ENCODE measurements around the gene ALDH3A1.
"Not testable (repeated sequence)": the region's sequence is repeated elsewhere in the genome, so short reads cannot be mapped to it uniquely, and the experiment has no call there.

The ALDH3A1 gene

DNA sequence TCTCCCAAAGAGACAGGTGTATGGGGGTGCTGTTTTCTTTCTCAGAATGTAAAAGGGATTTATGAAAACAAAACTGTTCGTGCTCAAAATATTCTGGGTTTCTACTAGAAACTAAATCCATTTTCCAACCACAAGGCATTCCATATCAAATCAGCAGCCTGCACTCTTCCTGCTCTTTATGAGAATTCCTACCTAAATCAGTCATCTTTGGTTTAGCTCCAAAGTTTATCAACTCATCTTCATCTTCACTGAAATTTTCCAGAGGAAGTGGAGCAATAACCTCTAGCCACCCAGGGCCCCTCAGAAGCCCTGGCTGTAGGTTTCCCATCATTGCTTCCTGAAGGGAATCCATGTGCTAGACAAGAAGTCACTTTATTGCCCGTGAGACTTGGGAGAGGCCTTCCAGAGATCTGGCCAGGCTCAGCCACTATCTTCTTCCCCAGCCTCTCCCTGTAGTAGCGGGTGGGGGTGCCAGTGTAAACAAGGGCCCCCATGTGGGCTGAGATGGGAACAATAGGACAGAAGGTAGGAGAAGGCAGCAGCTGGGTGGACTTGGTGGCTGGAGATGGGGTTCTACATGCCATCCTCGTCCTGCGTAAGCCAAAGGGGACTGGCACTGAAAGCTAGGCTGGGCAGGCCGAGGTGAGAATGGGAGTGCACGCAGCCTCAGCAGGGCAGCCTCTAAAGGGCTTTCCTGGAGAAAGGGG is 22.0 kb upstream of the ALDH3A1 start:
- Histone ChIP-seq H3K4me3 (ENCODE audit: low read length) (no peak overlapping the region), H3K4me1 (ENCODE audit: control insufficient read depth, insufficient read depth, low read length) (peaks cover 4% of the 10 kb centered on the region), H3K36me3 (ENCODE audit: control insufficient read depth, insufficient read depth, low read length) (no peaks in the 10 kb centered on the region), H3K9me3 (ENCODE audit: control insufficient read depth, low read length) (no peaks in the 10 kb centered on the region), H3K27me3 (ENCODE audit: control insufficient read depth, insufficient read depth, low read length) (no peaks in the 10 kb centered on the region), H3K9ac (ENCODE audit: low read length) (no peak overlapping the region)

DNA sequence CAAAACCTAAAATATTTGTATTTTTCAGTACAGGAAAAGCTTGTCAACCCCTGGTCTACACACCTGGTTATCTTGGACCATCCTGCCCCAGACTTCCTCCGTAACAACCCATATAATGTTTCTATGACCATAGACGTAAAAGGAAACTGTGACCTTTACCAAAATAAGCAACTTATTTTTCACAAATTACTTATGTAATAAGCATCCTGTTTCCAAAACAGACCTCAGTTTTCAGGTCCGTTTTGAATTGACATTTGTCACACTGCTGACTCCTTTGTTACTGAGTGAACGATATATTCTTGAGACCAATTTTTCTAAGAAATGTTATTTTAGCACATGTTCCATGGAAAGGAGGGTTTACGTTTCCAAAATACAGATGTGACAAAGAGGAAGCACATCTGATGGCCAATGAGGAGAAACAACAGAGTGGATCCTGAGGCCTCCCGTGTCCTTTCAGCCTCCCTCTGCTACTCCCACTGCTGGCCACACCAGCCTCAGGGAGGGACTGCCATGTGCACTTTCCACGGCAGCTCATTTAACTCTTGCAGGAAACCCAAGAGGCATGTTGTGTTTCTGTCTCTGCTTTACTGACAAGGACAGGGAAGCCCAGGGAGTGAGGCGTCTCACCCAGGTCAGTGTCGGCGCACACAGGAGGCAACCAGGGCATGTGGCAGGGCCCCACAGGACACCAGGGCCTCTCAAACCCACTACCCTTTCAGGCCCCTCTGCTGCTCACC is 20.1 kb upstream of the ALDH3A1 start:
- H3K9ac ChIP-seq (ENCODE audit: low read length) = no peak overlapping the region
- H3K4me1 ChIP-seq (ENCODE audit: control insufficient read depth, insufficient read depth, low read length) = peaks cover 4% of the 10 kb centered on the region

DNA sequence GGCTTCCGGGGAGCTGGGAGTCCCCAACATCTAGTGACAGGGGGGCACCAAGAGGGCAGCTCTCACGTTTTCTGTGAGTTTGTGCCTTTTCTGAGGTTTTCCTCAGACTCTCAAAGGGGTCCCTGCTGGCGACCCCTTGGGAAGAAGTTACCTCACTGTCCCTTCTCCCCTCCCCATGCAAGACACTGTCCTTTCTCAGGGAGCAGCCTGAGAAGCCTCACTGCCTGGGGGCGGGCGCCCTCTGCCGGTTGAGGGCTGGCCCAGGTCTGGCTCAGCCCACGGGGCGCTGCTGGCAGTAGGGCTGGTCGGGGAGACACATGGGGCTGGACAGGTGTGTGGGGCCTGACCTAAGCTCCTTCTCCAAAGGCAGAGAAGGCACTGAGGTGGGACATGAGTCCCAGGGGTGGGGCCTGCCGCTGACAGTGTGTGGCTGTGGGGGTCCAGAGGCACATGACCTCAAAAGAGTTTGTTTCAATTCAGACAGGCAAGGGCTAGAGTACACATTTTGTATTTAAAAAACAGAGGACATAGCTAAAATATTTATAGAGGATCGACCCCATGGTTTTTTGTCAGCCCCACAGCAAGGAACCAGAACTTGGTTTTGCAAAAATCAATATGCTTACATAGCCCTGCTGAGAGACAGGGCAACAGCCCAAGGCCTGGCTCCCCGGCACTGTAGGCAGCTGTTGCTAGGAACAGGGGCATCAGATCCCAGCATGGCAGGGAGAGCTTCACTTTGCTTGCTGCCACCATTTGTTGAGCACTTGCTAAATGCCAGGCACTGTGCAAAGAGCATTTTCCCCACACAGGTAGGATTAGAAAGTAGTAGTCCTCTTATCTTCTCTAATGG is 18.5 kb upstream of the ALDH3A1 start:
- Histone ChIP-seq H3K4me1 (ENCODE audit: control insufficient read depth, insufficient read depth, low read length) (peaks cover 4% of the 10 kb centered on the region), H3K9ac (ENCODE audit: low read length) (no peak overlapping the region)

More for the DNA sequence above, 20.1 kb upstream of the ALDH3A1 start:
- Histone ChIP-seq H3K27me3 (ENCODE audit: control insufficient read depth, insufficient read depth, low read length) (no peaks in the 10 kb centered on the region), H3K36me3 (ENCODE audit: control insufficient read depth, insufficient read depth, low read length) (no peaks in the 10 kb centered on the region), H3K4me3 (ENCODE audit: low read length) (no peak overlapping the region), H3K9me3 (ENCODE audit: control insufficient read depth, low read length) (no peaks in the 10 kb centered on the region)

DNA sequence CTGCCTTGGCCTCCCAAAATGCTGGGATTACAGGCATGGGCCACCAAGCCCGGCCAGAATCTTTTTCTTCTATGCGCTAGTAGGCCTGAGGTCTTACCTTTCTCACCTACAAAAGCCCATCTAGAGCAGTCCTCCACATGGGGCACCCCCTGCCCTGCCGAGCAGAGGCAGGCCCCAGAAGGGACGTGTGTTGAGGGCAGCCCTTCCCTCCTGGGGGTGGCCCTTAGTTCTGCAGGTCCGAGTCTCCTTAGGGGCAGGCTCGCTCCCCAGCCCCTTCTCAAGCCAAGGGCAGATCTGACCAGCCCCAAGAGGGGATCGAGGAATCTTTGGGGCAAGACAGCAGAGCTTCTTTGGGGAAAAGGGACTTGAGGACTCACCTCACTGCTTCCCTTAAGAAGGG is 17.9 kb upstream of the ALDH3A1 start:
- no peaks in the 10 kb centered on the region for H3K9me3 ChIP-seq (ENCODE audit: control insufficient read depth, low read length)
- H3K4me1 ChIP-seq (ENCODE audit: control insufficient read depth, insufficient read depth, low read length) = peaks cover 4% of the 10 kb centered on the region
- H3K9ac ChIP-seq (ENCODE audit: low read length) = no peak overlapping the region
- no peaks in the 10 kb centered on the region for H3K36me3 ChIP-seq (ENCODE audit: control insufficient read depth, insufficient read depth, low read length)
- no peaks in the 10 kb centered on the region for H3K27me3 ChIP-seq (ENCODE audit: control insufficient read depth, insufficient read depth, low read length)
- H3K4me3 ChIP-seq (ENCODE audit: low read length) = no peak overlapping the region

More for the DNA sequence above, 18.5 kb upstream of the ALDH3A1 start:
- H3K4me3 ChIP-seq (ENCODE audit: low read length) = no peak overlapping the region
- H3K36me3 ChIP-seq (ENCODE audit: control insufficient read depth, insufficient read depth, low read length) = no peaks in the 10 kb centered on the region
- no peaks in the 10 kb centered on the region for H3K27me3 ChIP-seq (ENCODE audit: control insufficient read depth, insufficient read depth, low read length)
- H3K9me3 ChIP-seq (ENCODE audit: control insufficient read depth, low read length) = no peaks in the 10 kb centered on the region

DNA sequence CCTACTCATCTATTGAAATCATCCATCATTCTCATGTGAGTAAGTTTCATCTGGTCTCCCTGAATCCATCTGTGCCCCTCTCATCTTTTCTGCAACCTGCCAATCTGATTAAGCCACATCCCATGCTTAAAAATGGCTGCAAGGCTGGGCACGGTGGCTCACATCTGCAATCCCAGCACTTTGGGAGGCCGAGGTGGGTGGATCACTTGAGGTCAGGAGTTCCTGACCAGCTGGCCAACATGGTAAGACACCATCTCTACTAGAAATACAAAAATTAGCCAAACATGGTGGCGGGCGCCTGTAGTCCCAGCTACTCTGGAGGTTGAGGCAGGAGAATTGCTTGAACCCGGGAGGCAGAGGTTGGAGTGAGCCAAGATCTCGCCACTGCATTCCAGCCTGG is 15.9 kb upstream of the ALDH3A1 start:
- not testable (repeated sequence) for H3K9me3 ChIP-seq (ENCODE audit: control insufficient read depth, low read length); H3K4me1 ChIP-seq (ENCODE audit: control insufficient read depth, insufficient read depth, low read length); H3K4me3 ChIP-seq (ENCODE audit: low read length); H3K36me3 ChIP-seq (ENCODE audit: control insufficient read depth, insufficient read depth, low read length); H3K9ac ChIP-seq (ENCODE audit: low read length); H3K27me3 ChIP-seq (ENCODE audit: control insufficient read depth, insufficient read depth, low read length)

DNA sequence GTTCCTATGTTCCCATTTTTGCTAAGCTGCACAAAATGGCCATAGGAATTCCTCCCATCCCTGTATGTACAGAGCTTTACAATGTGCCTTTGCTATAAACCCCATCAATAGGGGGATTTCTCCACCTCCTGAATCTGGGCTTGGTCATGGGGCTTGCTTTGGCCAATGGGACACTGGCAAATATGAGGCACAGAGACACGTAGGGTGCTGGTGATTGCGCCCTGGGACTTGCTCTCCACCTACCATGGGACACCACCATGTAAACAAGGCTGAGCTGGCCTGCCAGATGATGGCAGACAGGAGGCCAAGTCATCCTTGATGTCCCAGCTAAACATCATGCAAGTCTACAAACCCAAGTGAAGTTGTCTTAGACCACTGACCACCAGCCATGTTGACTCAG is 15.3 kb upstream of the ALDH3A1 start:
- Histone ChIP-seq H3K4me3 (ENCODE audit: low read length) (no peak overlapping the region), H3K9ac (ENCODE audit: low read length) (no peak overlapping the region), H3K27me3 (ENCODE audit: control insufficient read depth, insufficient read depth, low read length) (no peaks in the 10 kb centered on the region), H3K4me1 (ENCODE audit: control insufficient read depth, insufficient read depth, low read length) (peaks cover 4% of the 10 kb centered on the region), H3K36me3 (ENCODE audit: control insufficient read depth, insufficient read depth, low read length) (no peaks in the 10 kb centered on the region), H3K9me3 (ENCODE audit: control insufficient read depth, low read length) (no peaks in the 10 kb centered on the region)

DNA sequence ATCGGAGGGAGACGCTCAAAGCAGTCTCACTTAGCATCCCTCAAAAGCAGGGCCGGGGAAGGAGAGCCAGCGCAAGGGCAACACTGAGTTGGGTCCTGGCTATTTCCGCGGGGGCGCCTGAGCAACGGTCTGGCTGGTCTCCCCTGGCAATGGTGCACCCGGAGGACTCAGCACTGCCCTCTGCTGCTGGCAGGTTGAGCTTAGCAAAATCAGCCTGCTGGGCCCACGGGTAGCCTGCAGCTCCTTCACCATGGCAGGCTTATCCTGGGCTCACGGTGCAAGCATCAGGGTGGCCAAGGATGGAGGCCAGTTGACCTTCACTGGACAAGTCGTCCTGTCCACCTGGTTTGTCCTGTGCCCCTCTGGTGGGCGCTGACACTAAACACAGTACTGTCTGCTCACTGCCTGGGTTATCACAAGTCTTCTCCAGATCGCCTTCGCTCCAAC is 14.4 kb upstream of the ALDH3A1 start:
- Histone ChIP-seq H3K4me1 (ENCODE audit: control insufficient read depth, insufficient read depth, low read length) (peaks cover 4% of the 10 kb centered on the region), H3K9ac (ENCODE audit: low read length) (no peak overlapping the region), H3K4me3 (ENCODE audit: low read length) (no peak overlapping the region), H3K36me3 (ENCODE audit: control insufficient read depth, insufficient read depth, low read length) (no peaks in the 10 kb centered on the region), H3K27me3 (ENCODE audit: control insufficient read depth, insufficient read depth, low read length) (no peaks in the 10 kb centered on the region), H3K9me3 (ENCODE audit: control insufficient read depth, low read length) (no peaks in the 10 kb centered on the region)

DNA sequence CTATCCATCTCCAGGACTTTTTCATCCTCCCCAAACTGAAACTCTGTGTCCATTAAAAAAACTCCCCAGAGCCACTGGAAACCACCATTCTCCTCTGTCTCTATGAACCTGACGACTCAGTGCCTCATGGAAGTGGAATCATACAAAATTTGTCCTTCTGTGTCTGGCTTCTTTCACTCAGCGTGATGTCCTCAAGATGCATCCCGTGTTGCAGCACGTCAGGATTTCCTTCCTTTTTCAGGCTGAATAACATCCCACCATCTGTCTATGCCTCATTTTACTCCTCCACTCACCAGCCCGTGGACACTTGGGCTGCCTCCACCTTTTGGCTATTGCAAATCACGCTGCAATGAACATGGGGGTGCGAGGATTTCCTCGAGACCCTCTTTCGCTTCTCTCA is 12.6 kb upstream of the ALDH3A1 start:
- Histone ChIP-seq H3K4me3 (ENCODE audit: low read length) (no peak overlapping the region), H3K9ac (ENCODE audit: low read length) (no peak overlapping the region), H3K4me1 (ENCODE audit: control insufficient read depth, insufficient read depth, low read length) (no peaks in the 10 kb centered on the region), H3K9me3 (ENCODE audit: control insufficient read depth, low read length) (no peaks in the 10 kb centered on the region), H3K27me3 (ENCODE audit: control insufficient read depth, insufficient read depth, low read length) (no peaks in the 10 kb centered on the region), H3K36me3 (ENCODE audit: control insufficient read depth, insufficient read depth, low read length) (no peaks in the 10 kb centered on the region)

DNA sequence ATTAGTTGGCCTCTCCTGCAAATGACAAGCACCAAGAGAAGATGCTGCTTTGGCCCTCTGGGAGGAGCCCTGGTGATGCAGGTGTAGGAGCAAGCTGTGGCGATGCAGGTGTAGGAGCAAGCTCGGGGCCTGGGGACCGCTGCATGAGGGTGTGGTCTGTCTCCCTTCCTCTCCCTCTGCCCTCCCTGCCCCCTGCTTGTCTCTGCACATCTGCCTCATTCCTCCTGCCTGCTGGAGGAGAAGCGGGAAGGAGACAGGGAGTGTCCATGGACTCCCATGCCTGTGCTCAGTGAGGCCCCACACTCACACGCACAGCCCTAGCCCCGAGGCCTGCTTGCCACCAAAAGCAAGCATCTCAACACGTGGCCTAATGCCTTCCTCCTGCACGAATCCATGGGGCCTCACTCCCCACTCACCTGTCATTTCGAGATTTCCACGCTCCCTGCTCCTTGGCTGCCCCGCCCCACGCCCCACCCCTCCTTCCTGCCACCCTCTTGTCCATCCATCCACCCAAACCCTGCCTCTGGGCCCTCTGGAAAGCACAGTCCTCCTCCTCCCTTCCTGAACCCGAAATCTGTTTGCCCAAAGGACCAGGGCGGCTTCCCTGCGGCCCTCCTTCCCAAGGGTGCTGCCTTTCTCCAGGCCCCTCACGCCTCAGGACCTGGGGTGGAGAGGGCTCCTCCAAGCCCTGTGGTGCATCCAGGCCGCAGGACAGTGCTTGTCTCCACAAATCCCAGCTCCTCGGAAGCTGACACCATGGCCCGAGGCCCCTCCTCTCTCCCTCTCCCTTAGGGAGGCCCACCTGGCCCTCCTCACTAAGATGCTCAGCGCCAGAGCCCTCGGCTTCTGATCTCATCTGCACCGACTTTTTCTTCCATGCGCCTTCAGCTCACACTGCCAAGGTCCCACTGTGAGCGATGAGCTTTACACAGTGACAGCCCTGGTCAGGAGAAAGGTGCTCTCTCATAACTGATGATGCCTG is 11.8 kb upstream of the ALDH3A1 start:
- Histone ChIP-seq H3K9me3 (ENCODE audit: control insufficient read depth, low read length) (no peaks in the 10 kb centered on the region), H3K9ac (ENCODE audit: low read length) (no peak overlapping the region), H3K4me1 (ENCODE audit: control insufficient read depth, insufficient read depth, low read length) (no peaks in the 10 kb centered on the region), H3K36me3 (ENCODE audit: control insufficient read depth, insufficient read depth, low read length) (no peaks in the 10 kb centered on the region), H3K27me3 (ENCODE audit: control insufficient read depth, insufficient read depth, low read length) (no peaks in the 10 kb centered on the region), H3K4me3 (ENCODE audit: low read length) (no peak overlapping the region)

DNA sequence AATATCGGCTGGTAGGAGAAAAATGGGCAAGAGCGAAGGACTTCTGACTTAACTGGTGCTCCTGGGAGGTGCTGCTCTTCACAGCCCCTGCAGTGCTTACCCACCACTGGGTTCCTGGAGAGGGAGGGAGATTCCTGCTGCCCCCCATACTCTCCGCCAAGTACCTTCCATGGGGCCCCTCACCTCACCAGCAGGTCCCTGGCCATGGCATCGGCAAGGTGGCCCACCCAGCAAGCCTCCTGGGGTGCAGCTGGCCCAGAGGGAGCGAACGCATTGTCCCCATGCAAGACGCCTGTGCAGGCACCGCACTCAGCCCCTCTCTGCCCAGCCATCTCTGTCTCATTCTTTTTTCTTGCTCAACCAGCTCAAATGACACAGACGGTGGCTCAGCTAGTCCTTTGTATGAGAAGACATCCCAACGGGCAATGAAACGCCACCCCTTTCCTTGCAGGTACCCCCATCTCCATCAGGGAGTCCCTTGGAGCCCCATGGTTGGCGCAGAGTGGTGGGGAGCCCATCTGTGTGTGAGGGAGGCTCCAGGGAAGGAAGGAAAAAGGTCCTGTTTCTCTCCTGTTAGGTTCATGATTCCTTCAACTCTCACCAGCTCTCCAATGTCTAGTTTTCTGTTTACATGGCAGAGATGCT is 9.6 kb upstream of the ALDH3A1 start:
- Histone ChIP-seq H3K36me3 (ENCODE audit: control insufficient read depth, insufficient read depth, low read length) (no peaks in the 10 kb centered on the region), H3K4me1 (ENCODE audit: control insufficient read depth, insufficient read depth, low read length) (peaks cover 20% of the 10 kb centered on the region), H3K27me3 (ENCODE audit: control insufficient read depth, insufficient read depth, low read length) (no peaks in the 10 kb centered on the region), H3K4me3 (ENCODE audit: low read length) (no peak overlapping the region), H3K9me3 (ENCODE audit: control insufficient read depth, low read length) (no peaks in the 10 kb centered on the region), H3K9ac (ENCODE audit: low read length) (no peak overlapping the region)

DNA sequence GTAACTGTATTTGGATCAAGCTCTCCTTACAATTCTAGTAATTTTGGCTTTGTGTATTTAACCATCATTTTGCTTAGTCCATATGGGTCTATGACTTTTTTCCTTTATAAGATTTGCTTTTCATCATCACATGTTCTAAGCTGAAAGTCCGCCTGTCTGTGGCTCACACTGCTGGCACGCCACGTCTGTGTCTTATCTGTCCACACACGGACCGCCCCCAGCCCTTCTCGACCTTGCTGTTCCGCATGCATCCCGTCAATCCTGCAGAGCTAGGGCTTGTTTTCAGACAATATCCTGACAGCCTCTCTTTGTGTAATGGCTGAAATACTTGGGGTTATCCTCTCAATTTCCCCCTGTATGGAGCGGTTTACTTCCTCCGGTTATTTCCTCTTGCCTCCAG is 8.4 kb upstream of the ALDH3A1 start:
- no peaks in the 10 kb centered on the region for H3K9me3 ChIP-seq (ENCODE audit: control insufficient read depth, low read length)
- H3K4me1 ChIP-seq (ENCODE audit: control insufficient read depth, insufficient read depth, low read length) = peaks cover 29% of the 10 kb centered on the region
- no peaks in the 10 kb centered on the region for H3K27me3 ChIP-seq (ENCODE audit: control insufficient read depth, insufficient read depth, low read length)
- H3K9ac ChIP-seq (ENCODE audit: low read length) = no peak overlapping the region
- no peaks in the 10 kb centered on the region for H3K36me3 ChIP-seq (ENCODE audit: control insufficient read depth, insufficient read depth, low read length)
- H3K4me3 ChIP-seq (ENCODE audit: low read length) = no peak overlapping the region

Measured in mucosa of stomach (tissue), 1 donor.